ENCODE results near the gene EXOC4. TPM values are rescaled to one million over a fixed set of nuclear protein-coding genes. Genes with fewer than 3 reads are reported as not detected.

EXOC4 gene
- total and polyA plus RNA-seq, 2 of the 8 experiments (the other 6 are each of a cell fraction or from before 2014, with no cell fraction given), result 27.0 to 67.3 TPM

DNA sequence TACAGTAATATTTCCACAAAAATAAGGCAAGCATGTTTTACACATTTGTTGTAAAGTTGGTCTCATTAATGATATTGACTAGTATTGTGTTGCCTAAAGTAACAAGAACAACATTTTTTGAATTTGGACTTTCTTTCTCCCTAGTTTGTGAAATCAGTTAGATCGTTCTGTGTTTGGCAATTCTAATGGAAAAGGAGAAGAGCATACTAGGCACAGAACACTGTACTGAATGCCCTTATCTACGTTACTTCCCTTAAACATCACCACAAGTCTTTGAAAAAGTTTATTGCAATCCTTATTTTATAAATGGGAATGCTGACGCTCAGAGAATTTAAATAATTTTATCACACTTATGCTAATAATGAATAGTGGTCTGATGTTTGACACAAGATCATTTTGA is 372.2 kb downstream of the EXOC4 start:
- FAIRE-seq (no peak), DNase-seq (ENCODE audit: low read depth in 1 of 2, low spot score in 2 of 2) (no peak)
- no peaks in the 10 kb centered on the region for H3K23me2 ChIP-seq (ENCODE audit: low read depth, low read length)
- CTCF ChIA-PET (ENCODE audit: partially characterized antibody), result no interaction called here
- H3K23ac ChIP-seq (ENCODE audit: insufficient read length), result no peak overlapping the region
- WGBS, 2 experiments (ENCODE audit: extremely low coverage in 1 of 2, insufficient coverage in 1 of 2, insufficient read length in 1 of 2, insufficient replicate concordance in 2 of 2, low coverage in 1 of 2, low lambda C conversion rate in 2 of 2, missing lambda C conversion rate in 1 of 2), result 84% methylated on average over 3 of the region's 3 CpGs; no CpG with 5 or more reads in 1 of the 2 experiments
- H2BK12ac ChIP-seq (ENCODE audit: low read depth, low read length), result no peak overlapping the region
- H3K56ac ChIP-seq (replicated peaks; ENCODE audit: insufficient read length, low read depth, low read length), result no peak overlapping the region
- no peaks in the 10 kb centered on the region for H3K36me3 ChIP-seq (ENCODE audit: control insufficient read depth in 2 of 4, insufficient read depth in 4 of 4, low read length in 3 of 4)
- H3K79me1 ChIP-seq (ENCODE audit: low read depth, low read length), result no peaks in the 10 kb centered on the region
- H3K4me2 ChIP-seq (ENCODE audit: insufficient read depth in 1 of 2, low read depth in 2 of 2, low read length in 2 of 2), result no peak overlapping the region
- H4K20me1 ChIP-seq (replicated peaks in 1 of 2; ENCODE audit: control insufficient read depth in 1 of 2, insufficient read depth in 2 of 2, low read length in 2 of 2), result no peaks in the 10 kb centered on the region
- H2BK5ac ChIP-seq (ENCODE audit: low read depth, low read length), result no peak overlapping the region
- no peak overlapping the region for H3K18ac ChIP-seq (ENCODE audit: extremely low read depth, low read length)
- H2BK20ac ChIP-seq (ENCODE audit: low read length), result no peak overlapping the region
- H2AFZ ChIP-seq (ENCODE audit: low read length), result no peak overlapping the region
- POLR2A ChIA-PET (ENCODE audit: partially characterized antibody), result no interaction called here
- no peaks in the 10 kb centered on the region for H3K4me1 ChIP-seq (replicated peaks in 1 of 4; ENCODE audit: control insufficient read depth in 3 of 4, insufficient read depth in 4 of 4, low read length in 3 of 4)
- H3K9ac ChIP-seq (replicated peaks in 1 of 4; ENCODE audit: extremely low read depth in 1 of 4, low read depth in 3 of 4, low read length in 3 of 4), result no peak overlapping the region
- no peak overlapping the region for H2AK5ac ChIP-seq (ENCODE audit: low read depth, low read length)
- no peak overlapping the region for H2BK120ac ChIP-seq (replicated peaks; ENCODE audit: low read depth, low read length)
- TF ChIP-seq TEAD4 (IDR thresholded peaks at IDR 0.05; ENCODE audit: low read depth, low read length) (no peak), BRCA1 (IDR thresholded peaks at IDR 0.05; ENCODE audit: low read depth, low read length) (no peak), MAFK (IDR thresholded peaks at IDR 0.05; ENCODE audit: low read depth, low read length) (no peak), TAF7 (optimal IDR thresholded peaks at IDR 0.05; ENCODE audit: borderline replicate concordance, low read depth, low read length) (no peak), RFX5 (IDR thresholded peaks at IDR 0.05; ENCODE audit: borderline replicate concordance, low read depth, low read length) (no peak), ZNF274 (IDR thresholded peaks at IDR 0.05; ENCODE audit: borderline replicate concordance, extremely low read depth, low read length) (no peak), NRF1 (IDR thresholded peaks at IDR 0.05; ENCODE audit: low read depth, low read length) (no peak), GTF2F1 (IDR thresholded peaks at IDR 0.05; ENCODE audit: borderline replicate concordance, low read depth, low read length) (no peak), CBX8 (IDR thresholded peaks at IDR 0.05; ENCODE audit: borderline replicate concordance, low read depth, low read length) (no peak), YY1 (IDR thresholded peaks at IDR 0.05; ENCODE audit: low read depth, low read length) (no peak)
- no peak overlapping the region for H4K5ac ChIP-seq (ENCODE audit: insufficient read length, low read depth, low read length)
- H3K14ac ChIP-seq (ENCODE audit: insufficient read length), result no peak overlapping the region
- H3K4me3 ChIP-seq (ENCODE audit: extremely low read depth in 1 of 4, insufficient read depth in 2 of 4, low read depth in 3 of 4, low read length in 4 of 4), result no peak overlapping the region
- no peak overlapping the region for H4K8ac ChIP-seq (ENCODE audit: extremely low read depth, insufficient read depth, low read length)
- no peak overlapping the region for H2BK15ac ChIP-seq (ENCODE audit: low read length)
- H4K91ac ChIP-seq (replicated peaks; ENCODE audit: insufficient read length, low read length), result no peak overlapping the region
- H3K27me3 ChIP-seq (replicated peaks in 1 of 4; ENCODE audit: control insufficient read depth in 3 of 4, extremely low read depth in 1 of 4, insufficient read depth in 3 of 4, low read length in 3 of 4), result no peaks in the 10 kb centered on the region
- H3K9me3 ChIP-seq (ENCODE audit: insufficient read depth in 2 of 2, low read depth in 1 of 2, low read length in 1 of 2), result no peaks in the 10 kb centered on the region
- H3K27ac ChIP-seq (ENCODE audit: low read depth, low read length), result no peak overlapping the region
- no peak overlapping the region for H3K4ac ChIP-seq (replicated peaks; ENCODE audit: insufficient read length, low read depth, low read length)
- no peaks in the 10 kb centered on the region for H3K79me2 ChIP-seq (ENCODE audit: control insufficient read depth in 1 of 2, insufficient read depth in 2 of 2, low read length in 2 of 2)
